ENCODE measurements around the gene ERCC4.

The ERCC4 gene

GRCh38 chr16:13948086-13948485 is 28.1 kb downstream of the ERCC4 start:
- no peak for DNase-seq (ENCODE audit: low read depth)

DNA sequence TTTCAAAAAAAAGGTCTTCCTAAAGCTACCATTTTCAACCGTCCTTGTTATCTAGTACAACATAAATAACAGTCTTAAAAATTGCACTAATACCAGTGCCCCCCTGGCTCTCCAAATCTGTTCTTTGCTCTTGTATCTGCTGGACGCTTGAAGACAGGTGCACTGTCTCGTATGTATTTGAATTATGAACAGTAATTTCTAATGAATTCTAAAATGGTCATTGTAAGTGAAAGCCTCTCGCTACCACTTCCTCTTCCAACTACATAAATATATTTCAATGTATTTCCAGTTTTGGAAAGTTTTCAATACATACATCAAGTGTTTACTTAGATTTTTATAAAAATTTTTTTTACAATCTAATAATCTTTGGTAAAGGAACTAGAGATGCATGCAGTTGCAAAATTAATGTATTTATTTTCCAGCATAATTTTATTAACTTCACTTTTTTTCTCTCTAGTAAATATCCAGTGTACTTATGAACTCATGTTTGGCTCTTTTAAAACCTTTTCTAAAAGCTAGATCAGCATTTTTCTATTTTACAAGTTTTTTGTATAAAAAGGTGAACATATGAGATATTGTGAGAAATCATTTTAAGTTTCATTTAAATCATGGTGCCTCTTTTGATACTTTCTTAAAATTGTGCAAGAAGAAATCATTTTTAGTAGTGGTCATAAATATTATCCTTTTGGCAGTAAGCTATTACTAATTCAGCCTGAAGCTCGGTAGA is 31.0 kb downstream of the ERCC4 start:
- no peak for DNase-seq (ENCODE audit: low read depth)

- DNase-seq (ENCODE audit: low read depth) = no peak
These were observed 31.7 kb downstream of the ERCC4 start for GRCh38 chr16:13951611-13952010.

DNA sequence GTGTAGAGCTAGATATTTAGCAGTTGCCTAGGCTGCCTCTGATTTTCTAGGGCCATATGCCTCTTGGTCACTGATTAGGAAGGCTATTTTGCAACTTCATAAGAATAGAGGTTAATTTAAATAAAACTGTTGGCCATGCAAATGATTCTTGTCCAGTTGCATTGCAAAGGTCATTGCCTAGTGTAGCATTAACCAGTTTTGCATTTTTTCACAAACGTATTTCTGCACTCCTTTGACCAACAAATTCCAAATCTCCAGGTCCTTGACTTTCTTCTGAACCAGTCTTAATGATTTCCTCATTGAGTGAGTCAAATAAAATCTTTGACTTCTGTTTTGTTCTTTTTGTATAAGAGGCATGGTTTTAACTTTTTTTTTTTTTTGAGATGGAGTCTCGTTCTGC is 33.5 kb downstream of the ERCC4 start:
- no peak for DNase-seq (ENCODE audit: low read depth)

DNA sequence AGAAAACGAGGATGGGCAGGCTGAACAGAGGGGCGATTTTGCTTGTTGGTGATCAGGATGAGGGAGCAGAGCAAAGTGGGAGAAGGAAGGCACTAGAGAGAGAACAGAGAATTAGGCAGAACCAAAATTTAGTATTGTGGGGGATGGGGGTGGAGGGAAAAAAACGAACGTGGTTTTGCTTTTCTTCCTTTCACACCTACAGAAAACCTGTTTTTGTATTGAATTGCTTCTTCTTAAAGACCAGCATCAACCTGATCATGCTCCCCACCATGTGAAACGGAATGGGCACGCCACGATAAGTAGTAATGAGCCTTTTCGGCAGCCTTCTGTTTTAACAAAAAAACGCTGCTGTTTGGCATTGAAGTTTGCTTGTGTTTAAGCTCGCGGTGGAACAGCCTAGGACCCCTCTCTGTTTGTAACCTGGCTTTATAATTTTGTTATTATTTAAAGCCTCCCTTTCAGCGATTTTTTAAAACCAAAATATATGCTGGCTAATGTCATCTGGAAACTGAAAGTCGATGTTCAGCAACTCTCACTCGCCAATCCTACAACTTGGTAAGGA is 36.8 kb downstream of the ERCC4 start:
- no peak for DNase-seq (ENCODE audit: low read depth)

GRCh38 chr16:13957197-13958078 is 37.5 kb downstream of the ERCC4 start:
- no peak for DNase-seq (ENCODE audit: low read depth)

GRCh38 chr16:13958474-13958873 is 38.5 kb downstream of the ERCC4 start:
- DNase-seq (ENCODE audit: low read depth) = no peak

DNA sequence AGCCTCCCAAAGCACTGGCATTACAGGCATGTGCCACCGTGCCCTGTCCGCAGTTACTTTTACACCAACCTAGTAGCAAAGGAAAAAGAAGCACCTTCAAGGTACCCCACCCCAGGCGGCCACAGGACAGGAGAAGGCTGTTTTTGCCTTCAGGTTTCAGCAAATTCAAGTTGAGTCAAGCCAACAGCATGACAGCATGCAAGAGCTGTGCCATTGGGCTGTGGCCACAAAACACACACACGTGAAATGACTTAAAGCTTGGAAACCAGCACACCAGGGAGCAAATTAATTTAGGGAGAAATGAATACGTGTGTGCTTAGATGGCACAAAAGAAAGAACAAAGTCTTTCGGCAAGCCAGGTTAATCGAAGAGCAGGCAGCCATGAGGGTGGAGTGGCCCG is 39.7 kb downstream of the ERCC4 start:
- no peak for DNase-seq (ENCODE audit: low read depth)

DNA sequence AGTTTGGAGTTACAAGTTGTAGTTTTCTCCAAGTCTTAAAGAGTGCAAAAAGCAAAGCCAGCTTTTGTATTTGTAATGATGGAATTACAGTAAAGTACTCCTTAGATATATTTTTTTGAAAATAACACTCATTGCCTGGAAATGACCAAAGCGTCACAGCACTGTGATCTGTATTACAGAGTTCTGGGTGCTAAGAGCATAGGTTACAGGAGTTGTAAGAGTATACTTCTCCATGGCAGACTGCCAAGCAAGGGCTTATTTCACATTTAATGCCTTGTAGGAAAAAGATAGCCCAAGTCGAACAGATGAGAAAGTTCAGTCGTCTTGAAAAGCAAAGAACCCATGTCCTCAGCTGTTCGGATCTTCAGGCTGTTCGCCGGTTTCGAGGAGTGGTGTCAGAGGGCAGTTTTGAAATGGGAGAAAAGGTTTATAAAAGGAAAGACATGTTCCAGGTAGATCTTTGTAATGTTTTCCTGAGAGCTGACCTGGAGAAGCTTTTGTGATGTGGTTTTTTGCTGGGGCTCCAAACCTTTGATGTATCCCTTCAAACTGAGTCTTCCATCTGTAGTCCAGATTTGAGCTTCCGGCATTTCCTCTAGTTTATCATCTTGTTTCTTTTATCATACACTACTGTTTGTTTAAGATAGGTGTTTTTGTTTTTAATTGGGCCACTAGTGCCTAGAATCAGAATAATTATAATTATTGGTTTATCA is 41.3 kb downstream of the ERCC4 start:
- DNase-seq (ENCODE audit: low read depth) = no peak

DNA sequence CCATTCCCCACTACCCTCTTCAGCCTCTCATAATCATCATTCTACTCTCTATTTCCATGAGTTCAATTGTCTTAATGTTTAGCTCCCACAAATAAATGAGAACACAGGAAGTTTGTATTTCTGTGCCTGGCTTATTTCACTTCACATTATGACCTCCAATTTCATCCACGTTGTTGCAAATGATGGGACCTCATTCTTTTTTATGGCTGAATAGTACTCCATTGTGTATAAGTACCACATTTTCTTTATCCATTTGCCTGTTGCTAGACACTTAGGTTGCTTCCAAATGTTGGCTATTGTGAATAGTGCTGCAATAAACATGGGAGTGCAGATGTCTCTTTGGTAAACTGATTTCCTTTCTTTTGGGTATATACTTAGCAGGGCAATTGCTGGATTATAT is 42.3 kb downstream of the ERCC4 start:
- DNase-seq (ENCODE audit: low read depth) = no peak

DNA sequence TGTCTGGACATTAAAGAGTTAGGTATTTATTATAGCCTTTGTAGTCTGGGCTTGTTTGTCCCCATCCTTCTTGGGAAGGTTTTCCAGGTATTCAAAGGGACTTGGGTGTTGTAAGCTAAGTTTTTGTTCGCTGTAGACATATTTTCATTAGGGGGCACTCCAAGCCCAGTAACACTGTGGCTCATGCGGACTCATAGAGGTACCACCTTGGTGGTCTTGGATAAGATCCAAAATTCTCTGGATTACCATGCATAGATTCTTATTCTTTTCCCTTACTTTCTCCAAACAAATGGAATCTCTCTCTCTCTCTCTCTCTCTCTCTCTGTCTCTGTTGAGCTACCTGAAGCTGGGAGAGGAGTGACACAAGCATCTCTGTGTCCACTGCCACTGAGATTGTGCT is 48.9 kb downstream of the ERCC4 start:
- no peak for DNase-seq (ENCODE audit: low read depth)

DNA sequence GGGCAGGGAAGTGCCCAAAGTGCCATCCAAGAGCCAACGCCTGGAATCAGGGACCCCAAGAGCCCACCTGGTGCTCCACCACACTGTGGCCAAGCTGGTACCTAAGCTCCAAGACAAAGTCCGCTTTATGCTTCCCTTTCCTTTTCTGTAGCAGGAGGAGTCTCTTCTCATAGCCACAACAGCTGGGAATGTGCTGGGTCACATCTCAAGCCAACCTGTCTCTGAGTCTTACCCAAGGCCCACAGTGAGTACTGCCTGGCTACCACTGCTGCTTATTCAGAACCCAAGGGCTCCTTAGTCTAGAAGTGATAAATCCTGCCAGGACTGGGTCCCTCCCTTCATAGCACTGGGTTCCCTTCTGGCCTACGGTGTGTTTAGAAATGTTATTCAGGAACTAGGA is 49.8 kb downstream of the ERCC4 start:
- DNase-seq (ENCODE audit: low read depth) = no peak

- DNase-seq (ENCODE audit: low read depth) = no peak
These were observed 50.9 kb downstream of the ERCC4 start for GRCh38 chr16:13970708-13971422.

DNA sequence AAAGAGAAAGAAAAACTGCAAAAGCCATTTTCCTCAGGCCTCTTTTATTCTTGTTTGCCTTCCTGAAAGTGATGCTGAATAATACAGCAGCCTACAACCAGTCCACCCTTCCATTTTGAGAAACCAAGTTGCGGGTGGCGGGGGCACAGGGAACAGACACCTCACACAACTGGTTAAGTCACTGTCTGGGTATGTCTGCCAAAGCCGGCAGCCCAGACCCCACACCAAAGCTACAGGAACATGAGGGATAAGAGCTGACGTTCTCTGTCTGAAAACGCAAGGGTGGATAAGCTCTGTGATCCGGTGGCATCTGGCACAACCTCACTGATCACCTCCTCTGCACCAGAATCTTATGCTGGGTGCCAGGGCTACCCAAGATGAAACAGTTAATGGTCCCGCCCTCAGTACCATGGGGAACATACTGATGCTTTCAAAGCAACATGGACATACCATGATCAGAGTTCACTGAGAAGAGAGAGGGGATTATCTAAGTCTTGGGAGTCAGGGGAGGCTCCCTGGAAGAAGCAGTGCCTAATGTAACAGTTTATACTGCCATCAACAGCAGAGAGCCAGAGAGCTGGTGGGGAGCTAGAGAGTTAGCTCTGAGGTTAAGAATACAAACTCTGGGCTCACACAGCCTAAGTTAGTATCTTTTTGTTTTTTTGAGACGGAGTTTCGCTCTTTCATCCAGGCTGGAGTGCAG is 53.5 kb downstream of the ERCC4 start:
- DNase-seq (ENCODE audit: low read depth) = no peak

DNA sequence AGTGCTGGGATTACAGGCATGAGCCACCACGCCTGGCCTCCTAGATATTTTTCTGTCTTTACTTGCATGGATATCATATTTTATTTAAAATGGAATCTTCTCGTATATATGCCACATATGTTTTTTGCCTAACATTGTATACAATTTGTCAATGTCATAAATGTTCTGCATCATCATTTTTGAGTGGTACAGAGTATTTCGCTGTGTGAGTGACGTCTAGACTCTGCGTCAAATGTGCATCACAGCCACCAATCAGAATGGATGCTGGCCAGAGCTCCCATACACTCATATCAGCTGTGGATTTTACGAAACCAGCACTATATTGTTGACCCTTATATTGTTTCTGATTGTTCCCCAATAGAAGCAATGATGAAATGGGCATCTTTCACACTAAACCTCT is 57.2 kb downstream of the ERCC4 start:
- no peak for DNase-seq (ENCODE audit: low read depth)

DNA sequence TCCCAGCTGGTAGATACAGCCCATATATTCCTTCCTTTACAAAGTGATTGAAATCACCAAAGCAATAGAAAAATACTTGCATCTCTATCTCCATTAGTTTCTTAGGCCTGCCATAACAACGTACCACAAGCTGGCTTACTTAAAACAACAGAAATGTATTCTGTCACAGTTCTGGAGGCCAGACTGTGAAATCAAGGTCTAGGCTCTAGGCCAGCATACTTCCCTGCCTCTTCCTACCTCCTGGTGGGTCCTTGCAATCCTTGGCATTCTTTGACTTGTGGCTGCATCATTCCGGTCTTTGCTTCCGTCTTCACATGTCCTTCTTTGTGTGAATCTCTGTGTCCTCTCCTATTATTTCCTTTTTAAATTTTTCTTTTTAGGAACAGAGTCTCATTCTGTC is 62.5 kb downstream of the ERCC4 start:
- DNase-seq (ENCODE audit: low read depth) = no peak

DNA sequence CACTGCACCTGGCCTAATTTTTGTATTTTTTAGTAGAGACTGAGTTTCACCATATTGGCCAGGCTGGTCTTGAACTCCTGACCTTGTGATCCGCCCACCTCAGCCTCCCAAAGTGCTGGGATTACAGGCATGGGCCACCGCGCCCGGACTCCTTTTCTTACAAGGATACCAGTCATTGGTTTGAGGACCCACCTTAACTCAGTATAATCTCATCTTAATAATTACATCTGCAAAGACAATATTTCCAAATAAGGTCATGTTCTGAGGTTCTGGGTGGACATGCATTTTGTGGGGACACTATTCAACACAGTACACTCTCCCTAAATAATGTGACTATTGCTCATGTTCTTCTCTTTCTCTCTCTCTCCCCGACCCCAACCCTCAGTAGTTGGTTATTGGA is 63.7 kb downstream of the ERCC4 start:
- no peak for DNase-seq (ENCODE audit: low read depth)

- DNase-seq (ENCODE audit: low read depth) = no peak
These were observed 64.8 kb downstream of the ERCC4 start for GRCh38 chr16:13984794-13985193.

DNA sequence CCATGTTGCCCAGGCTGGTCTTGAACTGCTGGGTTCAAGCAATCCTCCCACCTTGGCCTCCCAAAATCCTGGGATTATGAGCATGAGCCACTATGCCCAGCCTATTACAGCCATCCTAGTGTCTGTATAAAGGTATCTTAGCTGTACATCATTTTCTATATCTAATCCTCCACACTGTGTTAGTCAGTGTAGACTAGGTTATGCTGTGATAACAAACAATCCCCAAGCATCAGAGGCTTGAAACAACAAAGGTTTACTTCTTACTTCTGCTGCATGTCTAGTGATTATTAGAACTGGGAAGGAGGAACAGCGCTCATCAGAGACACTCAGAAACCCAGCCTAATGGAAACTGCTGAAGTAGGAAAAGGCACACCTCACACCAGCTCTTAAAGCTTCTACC is 68.1 kb downstream of the ERCC4 start:
- DNase-seq (ENCODE audit: low read depth) = no peak

GRCh38 chr16:13992322-13992721 is 72.4 kb downstream of the ERCC4 start:
- DNase-seq (ENCODE audit: low read depth) = no peak

GRCh38 chr16:13992976-13993375 is 73.0 kb downstream of the ERCC4 start:
- DNase-seq (ENCODE audit: low read depth) = no peak

Data from stimulated activated CD8-positive, alpha-beta memory T cell treated with anti-CD3 and anti-CD28 coated beads, Interleukin-12 subunit alpha, Interleukin-12 subunit beta, amount 100 ng/mL, for 4 hours (primary cell).